Measurements from ENCODE around the gene FCER1G. TPM values are rescaled to one million over a fixed set of nuclear protein-coding genes. Genes with fewer than 3 reads are reported as not detected.

Gene FCER1G
- total and polyA plus RNA-seq, 2 of the 8 experiments (the other 6 are each of a cell fraction or from before 2014, with no cell fraction given) = 1.6 TPM; not detected in 1

- TF ChIP-seq CTBP2 (IDR thresholded peaks at IDR 0.05; ENCODE audit: borderline replicate concordance, insufficient read depth, insufficient read length, low read length) (no peak), KDM5A (IDR thresholded peaks at IDR 0.05; ENCODE audit: low read length) (peak; percentile 32; the same call in 1 of the 2 replicates), MAFK (IDR thresholded peaks at IDR 0.05; ENCODE audit: low read depth, low read length) (no peak), RNF2 (IDR thresholded peaks at IDR 0.05; ENCODE audit: borderline replicate concordance, low read depth, low read length, missing control alignments, poor library complexity, severe bottlenecking) (no peak), JUND (IDR thresholded peaks at IDR 0.05; ENCODE audit: low read length) (0 out of 2 replicates have a peak, but pooled peaks have one; percentile 46), GTF2F1 (IDR thresholded peaks at IDR 0.05; ENCODE audit: borderline replicate concordance, low read depth, low read length) (no peak), USF2 (IDR thresholded peaks at IDR 0.05; ENCODE audit: low read length) (no peak), SIN3A (conservative IDR thresholded peaks at IDR 0.05 in 1 of 2, IDR thresholded peaks at IDR 0.05 in 1 of 2; ENCODE audit: low read depth in 1 of 2, low read length in 2 of 2) (no peak), BCL11A (IDR thresholded peaks at IDR 0.05; ENCODE audit: low read depth in 2 of 2, low read length in 2 of 2) (no peak), YY1 (IDR thresholded peaks at IDR 0.05; ENCODE audit: low read depth, low read length) (0 out of 2 replicates have a peak, but pooled peaks have one; percentile 33), CHD2 (IDR thresholded peaks at IDR 0.05; ENCODE audit: low read length) (no peak; the same call in 1 of the 2 replicates), TEAD4 (IDR thresholded peaks at IDR 0.05; ENCODE audit: low read depth, low read length) (no peak), HDAC6 (IDR thresholded peaks at IDR 0.05; ENCODE audit: low read depth, low read length) (no peak), TCF12 (IDR thresholded peaks at IDR 0.05; ENCODE audit: low read depth, low read length) (0 out of 2 replicates have a peak, but pooled peaks have one; percentile 17), SRF (IDR thresholded peaks at IDR 0.05; ENCODE audit: low read depth, low read length) (no peak)
Measured at GRCh38 chr1:161209790-161210409, 5.2 kb upstream of the FCER1G start (continued).
